ENCODE measurements around the gene MCF2L2.
"Not testable (repeated sequence)": the region's sequence is repeated elsewhere in the genome, so short reads cannot be mapped to it uniquely, and the experiment has no call there.

The MCF2L2 gene

GRCh38 chr3:183443395-183444385 is 15.3 kb upstream of the MCF2L2 start:
- no peak for DNase-seq

GRCh38 chr3:183442994-183443393 is 14.6 kb upstream of the MCF2L2 start:
- DNase-seq: no peak

- not testable (repeated sequence) for DNase-seq
These were observed 12.1 kb upstream of the MCF2L2 start for GRCh38 chr3:183440521-183440920.

- DNase-seq: no peak
These were observed 11.1 kb upstream of the MCF2L2 start for GRCh38 chr3:183439515-183439914.

GRCh38 chr3:183438735-183439134 is 10.3 kb upstream of the MCF2L2 start:
- DNase-seq: peak; percentile 22

GRCh38 chr3:183437666-183438564 is 9.5 kb upstream of the MCF2L2 start:
- peak; percentile 31 for DNase-seq

GRCh38 chr3:183437061-183437460 is 8.6 kb upstream of the MCF2L2 start:
- DNase-seq: peak; percentile 97

GRCh38 chr3:183435661-183436060 is 7.2 kb upstream of the MCF2L2 start:
- no peak for DNase-seq

GRCh38 chr3:183434992-183435391 is 6.6 kb upstream of the MCF2L2 start:
- DNase-seq: peak; percentile 46

- DNase-seq: no peak
These were observed 6.1 kb upstream of the MCF2L2 start for GRCh38 chr3:183434503-183434902.

- DNase-seq: peak; percentile 44
These were observed 2.0 kb upstream of the MCF2L2 start for GRCh38 chr3:183430325-183430957.

GRCh38 chr3:183427876-183428446 is 458 bp downstream of the MCF2L2 start:
- peak; percentile 41 for DNase-seq

GRCh38 chr3:183427196-183427875 is 1.1 kb downstream of the MCF2L2 start:
- peak; percentile 22 for DNase-seq

GRCh38 chr3:183418807-183419206 is 9.6 kb downstream of the MCF2L2 start:
- not testable (repeated sequence) for DNase-seq

- no peak for DNase-seq
These were observed 17.1 kb downstream of the MCF2L2 start for GRCh38 chr3:183411216-183411922.

GRCh38 chr3:183410759-183411158 is 17.7 kb downstream of the MCF2L2 start:
- no peak for DNase-seq

GRCh38 chr3:183410280-183410679 is 18.1 kb downstream of the MCF2L2 start:
- peak; percentile 68 for DNase-seq

GRCh38 chr3:183409219-183409618 is 19.2 kb downstream of the MCF2L2 start:
- DNase-seq: no peak

- DNase-seq: no peak
These were observed 26.7 kb downstream of the MCF2L2 start for GRCh38 chr3:183401678-183402077.

GRCh38 chr3:183400352-183400751 is 28.1 kb downstream of the MCF2L2 start:
- DNase-seq: peak; percentile 99

GRCh38 chr3:183396662-183397391 is 31.6 kb downstream of the MCF2L2 start:
- no peak for DNase-seq
